Caki2 (cell line): ENCODE data around the gene NOS1AP. TPM values are rescaled to one million over a fixed set of nuclear protein-coding genes. Genes with fewer than 3 reads are reported as not detected.
A peak's percentile ranks its signal among the peaks of the same experiment; 100 is the strongest.
"Not testable (repeated sequence)": the region's sequence is repeated elsewhere in the genome, so short reads cannot be mapped to it uniquely, and the experiment has no call there.

ENCODE experiments used
- DNase-seq: peaks from one replicate; pipeline ENCODE4 v3.0.0-alpha.2; 2015; ENCODE audit warnings: low read depth
- in situ Hi-C: cut with HindIII; loops from 2 replicates; pipeline ENCODE4 v1.10.0; 2016; ENCODE audit warnings: low sequenced_read_pairs, low pct_unique_long_range_greater_than_20kb, mixed read lengths
- total RNA-seq: library from RNA; depleted of rRNA; stranded (reverse); fragments of >200 nt; shearing (Covaris generic); gene quantifications from 2 replicates; pipeline ENCODE4 v1.2.3, GENCODE V29; 2014; ENCODE audit warnings: low replicate concordance

The NOS1AP gene
- total RNA-seq, 1 experiment from 2014 or later: not detected

DNA sequence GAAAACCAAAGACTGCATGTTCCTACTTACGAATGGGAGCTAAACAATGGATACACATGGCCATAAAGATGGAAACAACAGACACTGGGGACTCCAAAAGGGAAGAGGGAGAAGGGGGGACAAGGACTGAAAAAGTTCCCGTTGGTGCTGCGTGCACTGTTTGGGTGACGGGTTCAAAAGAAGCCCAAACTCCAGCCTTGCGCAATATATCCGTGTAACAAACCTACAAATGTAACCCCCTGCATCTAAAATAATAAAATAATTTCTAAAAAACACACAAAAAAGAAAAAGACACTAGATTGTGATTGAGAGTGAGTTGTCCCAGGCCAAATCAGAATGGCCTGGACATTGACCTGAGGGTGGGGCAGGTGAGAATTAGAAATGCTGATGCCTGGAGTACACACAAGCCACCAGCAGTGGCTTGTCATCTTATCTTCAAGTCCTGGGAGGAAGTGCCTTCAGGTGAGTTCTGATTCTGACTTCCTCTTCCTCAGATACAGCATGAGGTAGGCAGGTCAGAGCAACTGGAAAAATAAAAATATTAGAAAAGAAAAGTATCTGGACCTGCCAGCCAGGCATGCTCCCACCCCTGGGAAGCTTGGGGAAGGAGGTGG lies 252.4 kb downstream of the NOS1AP start:
- no peak for DNase-seq
- in situ Hi-C loops: no loop called here

DNA sequence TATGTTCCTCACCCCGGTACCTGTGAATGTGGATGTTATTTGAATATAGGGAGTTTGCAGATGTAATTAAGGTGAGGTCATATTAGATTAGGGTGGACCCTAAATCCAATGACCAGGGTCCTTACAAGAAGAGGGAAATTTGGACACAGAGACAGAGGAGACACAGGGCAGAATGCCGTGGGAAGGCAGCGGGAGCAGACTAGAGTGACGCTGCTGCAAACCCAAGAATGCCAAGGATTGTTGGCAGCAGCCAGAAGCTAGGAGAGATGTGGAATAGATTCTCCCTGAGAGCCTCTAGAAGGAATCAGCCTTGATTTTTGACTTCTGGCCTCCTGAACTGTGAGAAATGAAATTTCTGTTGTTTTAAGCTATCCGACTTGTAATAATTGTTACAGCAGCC lies 253.5 kb downstream of the NOS1AP start:
- in situ Hi-C loops: no loop called here
- no peak for DNase-seq

DNA sequence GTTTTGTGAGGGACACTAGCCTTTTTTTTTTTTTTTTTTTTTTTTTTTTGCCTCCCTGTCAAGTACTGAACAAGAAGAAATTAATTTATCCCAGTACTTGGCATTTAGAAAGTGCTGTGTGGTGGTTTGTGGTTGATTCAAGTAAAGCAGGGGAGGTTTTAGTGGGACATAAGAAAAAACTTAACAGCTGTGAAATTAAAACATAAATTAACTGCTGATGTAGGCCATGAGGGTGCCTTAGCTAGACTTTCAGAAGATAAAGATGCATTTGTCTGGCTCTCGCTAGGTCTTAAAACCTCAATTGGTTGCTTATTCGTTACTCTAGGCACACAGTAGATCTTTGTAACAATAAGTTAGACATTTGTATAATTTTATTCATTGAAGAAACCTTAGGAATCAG lies 254.9 kb downstream of the NOS1AP start:
- DNase-seq: no peak
- in situ Hi-C loops: no loop called here

DNA sequence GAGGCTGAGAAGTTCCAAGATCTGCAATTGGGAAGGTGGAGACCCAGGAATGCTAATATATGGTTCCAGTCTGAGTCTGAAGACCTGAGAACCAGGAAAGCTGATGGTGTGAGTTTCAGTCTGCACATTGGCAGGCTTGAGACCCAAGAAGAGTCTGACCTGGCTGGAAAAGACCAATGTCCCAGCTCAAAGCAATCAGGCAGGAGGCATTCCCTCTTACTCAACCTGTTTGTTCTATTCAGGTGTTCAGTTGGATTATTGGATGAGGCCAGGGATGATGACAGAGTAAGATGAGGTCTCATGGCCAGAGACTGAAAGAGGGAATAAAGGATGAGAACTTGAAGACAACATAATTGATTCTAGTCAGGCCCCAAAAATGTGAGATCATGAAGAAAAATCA lies 257.1 kb downstream of the NOS1AP start:
- DNase-seq: no peak
- in situ Hi-C loops: no loop called here

DNA sequence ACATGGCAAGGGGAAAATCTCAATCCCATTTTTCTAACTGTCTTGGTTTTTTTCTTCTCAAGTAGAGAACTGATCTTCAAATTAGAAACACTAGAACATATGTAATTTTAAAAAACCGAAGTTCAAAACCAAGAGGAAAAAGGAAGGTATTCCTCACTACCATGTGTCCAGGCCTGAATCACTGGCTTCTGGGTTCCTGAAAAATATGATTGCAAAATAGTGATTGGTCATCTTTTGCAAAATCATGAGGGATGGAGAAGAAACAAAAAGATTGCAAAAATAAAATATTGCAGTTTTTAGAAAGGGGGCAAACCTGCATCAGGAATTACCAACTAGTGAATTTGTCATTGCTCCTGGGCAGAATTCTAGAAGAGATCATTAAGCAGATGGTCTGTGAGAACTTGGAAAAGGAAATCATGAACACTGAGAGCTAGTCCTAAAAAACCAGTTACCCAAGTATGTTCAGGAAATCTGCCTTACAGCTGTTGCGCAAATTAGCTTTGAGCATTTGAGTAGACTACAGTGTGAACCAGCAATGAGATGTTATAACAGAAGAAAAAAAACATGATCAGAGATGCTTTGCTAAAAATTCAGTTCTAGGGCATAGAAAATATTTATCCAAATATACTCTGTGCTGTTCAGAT lies 257.8 kb downstream of the NOS1AP start:
- in situ Hi-C loops: no loop called here
- DNase-seq: no peak

DNA sequence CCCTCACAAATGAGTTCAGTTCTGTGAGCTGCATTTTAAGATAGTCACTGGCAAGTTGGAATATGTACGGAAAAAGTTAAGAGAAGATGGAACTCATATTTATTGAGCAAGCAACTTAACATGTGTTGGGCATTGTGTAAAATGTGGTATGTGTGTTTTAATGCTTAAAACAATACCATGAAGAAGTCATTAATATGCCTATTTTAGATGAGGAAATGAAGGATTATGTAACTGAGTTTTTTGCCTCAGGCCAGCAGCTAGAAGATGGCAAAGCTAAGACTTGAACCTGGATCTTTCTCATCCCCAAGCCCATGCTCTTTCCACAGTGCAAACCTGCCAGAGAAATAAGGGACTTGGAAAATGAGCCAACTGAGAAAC lies 258.3 kb downstream of the NOS1AP start:
- in situ Hi-C loops: no loop called here
- DNase-seq: no peak

DNA sequence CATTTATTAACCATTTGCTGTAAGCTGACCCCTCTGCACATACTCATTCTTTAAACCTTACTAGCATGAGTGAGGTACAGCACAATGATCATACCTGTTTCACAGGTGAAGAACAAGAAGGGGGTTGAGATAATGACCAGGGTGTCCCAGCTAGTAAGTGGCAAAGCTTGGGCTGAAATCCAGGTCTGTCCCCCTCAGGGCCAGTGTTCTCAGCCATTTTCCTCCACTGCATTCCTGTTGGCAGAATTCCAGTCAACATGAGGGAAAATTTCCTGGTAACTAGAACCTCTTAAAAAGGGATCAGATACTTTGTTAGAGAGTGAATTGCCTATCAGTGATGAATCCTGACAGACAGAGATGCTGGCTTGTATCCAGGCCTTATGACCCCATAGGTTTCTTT lies 259.0 kb downstream of the NOS1AP start:
- DNase-seq: no peak
- in situ Hi-C loops: no loop called here

DNA sequence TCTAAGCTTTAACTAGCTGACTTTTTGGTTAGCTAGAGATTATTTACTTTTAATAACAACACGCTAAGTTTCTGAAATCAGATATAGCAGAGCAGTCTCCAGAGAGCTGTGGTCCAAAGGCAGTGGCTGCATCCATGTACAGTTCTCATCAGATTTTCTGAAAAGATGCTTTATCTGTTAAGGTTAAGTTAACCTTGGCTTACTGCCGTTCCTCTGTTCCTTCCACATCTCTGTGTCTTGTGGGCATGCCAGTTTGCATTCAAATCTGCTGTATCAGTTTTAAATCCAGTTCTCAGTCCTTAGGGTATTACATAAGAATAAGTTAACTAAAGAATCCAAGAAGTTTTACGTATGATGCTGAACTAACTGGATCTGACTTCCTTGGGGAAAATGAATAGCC lies 260.3 kb downstream of the NOS1AP start:
- in situ Hi-C loops: no loop called here
- DNase-seq: no peak

DNA sequence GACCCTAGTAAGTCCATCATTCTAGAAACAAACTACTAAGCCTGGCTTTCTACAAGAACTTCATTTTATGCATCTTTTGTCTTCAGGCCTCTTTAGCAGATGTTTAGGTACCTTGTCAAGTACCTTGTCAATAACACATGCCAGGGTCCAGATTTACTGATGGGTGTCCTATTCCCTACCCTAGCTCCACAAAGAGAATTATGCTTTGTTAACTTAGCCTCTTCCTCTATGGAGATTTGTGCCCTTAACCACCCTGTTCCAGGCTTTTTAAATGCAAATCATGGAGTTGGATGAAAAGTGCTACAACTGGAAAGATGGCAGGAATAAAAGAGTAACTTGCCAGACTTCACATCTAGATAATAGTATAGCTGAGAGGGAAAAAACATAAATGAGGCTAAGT lies 264.5 kb downstream of the NOS1AP start:
- in situ Hi-C loops: no loop called here
- DNase-seq: no peak

DNA sequence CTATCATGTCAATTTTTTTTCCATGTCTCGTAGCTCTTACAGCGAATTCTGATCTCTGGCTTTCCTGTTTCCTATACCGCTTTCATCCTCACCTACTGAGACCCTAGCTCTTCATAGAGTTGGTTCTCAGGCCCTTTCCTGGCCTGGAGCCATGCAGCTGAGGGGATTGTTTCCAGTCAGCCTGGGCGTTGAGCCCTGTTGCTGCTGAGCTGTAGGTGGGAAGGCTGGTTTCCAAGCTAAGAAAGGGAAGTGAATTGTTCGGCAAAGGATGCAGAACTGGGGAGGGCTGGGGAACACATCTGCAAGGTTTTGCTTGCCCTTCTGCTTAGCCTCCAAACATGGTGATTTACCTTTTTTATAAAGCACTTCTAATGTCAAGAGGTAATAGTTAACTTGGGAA lies 265.6 kb downstream of the NOS1AP start:
- no peak for DNase-seq
- in situ Hi-C loops: no loop called here

DNA sequence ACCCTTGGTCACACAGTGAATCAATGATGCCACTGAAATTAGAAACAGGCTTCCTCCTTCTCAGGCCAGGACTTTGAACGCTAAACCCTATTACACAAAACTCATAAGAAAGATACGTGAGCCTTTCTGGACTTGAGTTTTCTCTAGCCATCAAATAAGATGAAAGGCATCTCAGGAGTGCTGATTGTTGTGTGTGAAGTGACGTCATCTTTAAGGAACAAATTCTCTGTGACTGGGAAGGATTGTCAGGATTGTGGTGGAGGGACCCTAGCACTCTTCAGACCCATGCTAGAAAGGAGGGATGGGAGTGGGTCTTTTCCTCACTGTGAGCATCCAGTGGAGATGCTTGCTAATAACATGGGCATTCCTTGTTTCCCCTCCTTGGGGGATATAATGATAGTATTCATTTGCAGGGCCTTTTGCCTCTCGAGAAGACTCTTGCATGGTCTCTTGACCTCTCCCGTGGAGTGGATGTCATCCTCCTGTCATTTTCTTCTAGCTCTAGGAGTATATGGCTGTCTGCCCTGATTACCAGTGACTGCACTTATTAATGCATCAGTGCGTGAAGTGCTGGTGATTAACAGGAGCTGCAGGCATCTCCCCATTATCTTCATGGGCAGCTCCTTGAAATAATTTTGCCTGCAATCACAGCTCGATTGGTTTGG lies 267.3 kb downstream of the NOS1AP start:
- DNase-seq: no peak
- in situ Hi-C loops: no loop called here

DNA sequence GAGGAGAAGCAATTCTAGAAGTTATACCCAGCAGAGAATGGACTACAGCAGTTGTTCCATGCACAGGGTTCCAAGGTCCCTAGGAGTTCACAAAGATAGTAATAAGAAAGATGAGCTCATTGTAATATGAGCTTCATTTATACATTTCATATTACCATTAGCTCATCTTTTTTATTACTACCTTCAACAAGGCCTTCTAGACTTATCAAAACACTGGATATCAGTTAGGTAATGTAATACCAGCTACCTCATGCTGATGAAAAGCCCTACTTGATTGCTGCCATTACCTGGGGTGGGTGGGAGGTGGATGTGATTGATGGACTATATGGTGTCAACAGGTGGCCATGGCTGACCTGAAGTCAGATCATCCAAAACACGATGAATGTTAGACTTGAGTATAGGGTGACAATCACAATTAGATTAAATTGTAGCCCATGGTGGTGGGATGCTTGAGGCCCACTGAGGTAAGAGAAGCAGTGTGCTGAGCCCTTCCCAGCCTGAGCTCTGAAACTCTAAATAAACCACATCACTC lies 273.0 kb downstream of the NOS1AP start:
- no peak for DNase-seq
- in situ Hi-C loops: no loop called here

DNA sequence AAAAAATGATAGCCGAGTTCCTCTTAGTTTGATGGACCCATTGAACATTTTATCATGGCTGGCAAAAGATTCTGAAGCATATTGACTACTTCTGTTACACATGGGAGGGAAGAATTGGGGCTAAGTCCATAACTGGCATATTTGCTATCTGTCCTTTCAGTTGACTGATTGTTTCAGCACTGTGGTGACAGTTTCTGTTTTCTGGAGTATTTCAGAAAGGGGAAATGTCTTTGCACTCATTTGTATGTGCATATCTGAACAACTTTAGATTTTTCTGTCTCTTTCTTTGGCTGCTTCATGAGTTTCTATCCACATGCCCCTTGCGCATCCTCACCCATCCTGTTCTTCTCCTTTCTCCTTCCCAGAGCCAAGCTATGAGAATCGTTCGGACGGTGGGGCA lies 274.0 kb downstream of the NOS1AP start:
- in situ Hi-C loops: no loop called here
- no peak for DNase-seq

DNA sequence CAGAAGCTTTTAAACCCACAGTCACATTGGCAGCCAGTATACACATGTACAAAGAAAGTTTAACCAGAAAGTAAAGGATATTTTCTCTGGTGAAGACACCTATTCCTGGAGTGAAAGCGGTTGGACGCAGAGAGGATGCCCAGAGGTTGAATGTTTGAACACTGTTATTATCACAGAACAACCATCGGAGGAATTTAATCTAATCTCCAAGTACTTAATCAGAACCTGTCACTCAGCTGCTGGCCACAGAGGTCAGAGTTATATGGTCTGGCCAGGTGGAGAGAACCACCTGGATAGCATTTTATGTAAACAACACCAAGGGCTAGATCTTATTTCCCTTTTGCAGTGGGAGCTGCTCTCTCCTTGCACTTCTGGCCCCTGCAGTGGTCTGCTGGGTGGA lies 277.8 kb downstream of the NOS1AP start:
- no peak for DNase-seq
- in situ Hi-C loops: no loop called here

DNA sequence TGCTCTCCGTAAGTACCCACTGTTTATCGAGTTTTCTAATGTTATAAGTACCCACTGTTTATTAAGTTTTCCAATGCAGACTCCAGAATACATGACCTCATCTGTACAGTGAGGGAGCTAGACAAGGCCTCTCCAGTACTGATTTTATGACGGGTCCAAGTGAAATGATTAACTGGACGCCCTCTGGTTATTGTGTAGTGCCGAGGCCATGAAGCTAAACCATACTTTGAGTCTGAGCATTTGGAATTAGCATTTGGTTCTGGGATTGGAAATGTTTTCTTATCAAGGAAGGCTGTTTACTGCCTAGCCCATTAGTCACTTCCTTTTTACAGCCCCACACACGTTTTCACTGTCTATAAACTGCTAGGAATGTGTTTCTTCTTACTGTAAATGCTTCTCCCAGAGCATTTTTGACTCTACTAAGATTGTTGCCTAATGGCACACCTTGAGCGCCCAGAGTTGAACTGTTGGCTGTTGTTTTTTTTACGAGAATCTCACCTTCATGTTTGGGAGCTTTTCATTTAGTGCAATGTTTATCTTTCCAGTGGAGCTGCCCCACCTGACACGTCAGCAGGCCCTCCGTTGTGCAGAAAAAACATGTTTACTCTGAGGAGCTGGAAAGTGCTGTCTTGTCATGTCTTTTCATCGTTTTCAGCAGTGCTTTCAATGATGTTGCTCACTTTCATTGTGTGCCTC lies 280.3 kb downstream of the NOS1AP start:
- in situ Hi-C loops: no loop called here
- peak; percentile 82 for DNase-seq

DNA sequence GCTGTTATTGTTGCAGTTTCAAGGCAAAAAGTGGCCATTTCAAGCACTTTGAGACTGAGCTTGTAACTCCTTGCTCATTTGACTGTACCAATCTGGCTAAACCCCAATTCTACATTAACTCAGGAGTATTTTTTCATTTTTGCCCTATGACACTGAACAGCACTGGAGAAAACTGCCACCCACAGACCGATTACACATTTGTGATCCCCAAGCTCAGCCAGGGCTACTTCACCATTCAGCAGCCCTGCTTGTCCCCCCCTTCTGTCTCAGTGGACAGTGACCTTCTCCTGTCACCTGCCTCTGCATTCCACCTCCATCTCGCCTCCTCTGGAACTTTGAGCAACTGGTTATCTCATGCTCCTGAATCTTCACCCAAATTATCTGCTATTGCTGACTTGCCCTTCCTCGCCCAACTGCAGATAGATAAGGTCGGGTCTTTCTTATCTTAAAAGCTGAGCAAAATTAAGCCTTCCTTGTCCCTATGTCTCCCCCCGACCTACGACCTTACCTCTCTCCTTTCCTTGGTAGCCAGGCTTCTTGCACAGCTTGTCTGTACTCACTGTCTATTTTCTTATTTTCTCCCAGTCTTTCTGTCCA lies 281.9 kb downstream of the NOS1AP start:
- in situ Hi-C loops: no loop called here
- DNase-seq: no peak

DNA sequence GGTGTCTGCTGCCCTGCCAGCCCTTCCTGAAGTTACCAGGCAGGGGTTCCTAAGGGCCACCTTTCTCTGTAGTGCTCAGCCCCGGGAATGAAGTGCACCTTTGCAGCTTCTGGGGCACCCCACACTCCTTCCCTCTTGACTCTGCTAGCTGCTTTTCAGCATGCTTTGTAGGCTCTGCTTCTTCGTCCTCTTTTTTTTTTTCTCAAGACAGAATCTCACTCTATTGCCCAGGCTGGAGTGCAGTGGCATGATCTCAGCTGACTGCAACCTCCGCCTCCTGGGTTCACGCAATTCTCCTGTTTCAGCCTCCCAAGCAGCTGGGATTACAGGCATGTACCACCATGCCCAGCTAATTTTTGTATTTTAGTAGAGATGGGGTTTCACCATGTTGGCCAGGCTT lies 282.4 kb downstream of the NOS1AP start:
- in situ Hi-C loops: not testable (repeated sequence)

DNA sequence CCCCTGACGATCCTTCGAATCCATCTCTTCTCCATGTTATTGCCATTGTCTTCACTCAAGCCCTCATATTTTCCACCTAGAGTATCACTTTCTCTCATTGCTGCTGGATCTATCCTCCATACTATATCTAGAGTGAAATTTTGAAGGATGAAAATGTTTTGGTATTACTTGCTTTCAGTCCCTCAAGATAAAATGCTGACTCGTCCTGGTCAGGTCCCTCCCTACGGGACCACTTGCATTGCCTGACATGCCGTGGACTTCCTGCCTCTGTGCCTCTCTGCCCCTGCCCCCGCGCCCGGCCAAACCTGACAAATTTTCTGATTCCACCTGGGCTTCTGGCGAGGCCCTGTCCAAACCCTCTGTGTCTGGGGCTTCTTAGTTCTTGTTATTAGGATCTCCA lies 283.6 kb downstream of the NOS1AP start:
- DNase-seq: no peak
- in situ Hi-C loops: no loop called here

More for the DNA sequence above, 282.4 kb downstream of the NOS1AP start:
- DNase-seq: not testable (repeated sequence)

DNA sequence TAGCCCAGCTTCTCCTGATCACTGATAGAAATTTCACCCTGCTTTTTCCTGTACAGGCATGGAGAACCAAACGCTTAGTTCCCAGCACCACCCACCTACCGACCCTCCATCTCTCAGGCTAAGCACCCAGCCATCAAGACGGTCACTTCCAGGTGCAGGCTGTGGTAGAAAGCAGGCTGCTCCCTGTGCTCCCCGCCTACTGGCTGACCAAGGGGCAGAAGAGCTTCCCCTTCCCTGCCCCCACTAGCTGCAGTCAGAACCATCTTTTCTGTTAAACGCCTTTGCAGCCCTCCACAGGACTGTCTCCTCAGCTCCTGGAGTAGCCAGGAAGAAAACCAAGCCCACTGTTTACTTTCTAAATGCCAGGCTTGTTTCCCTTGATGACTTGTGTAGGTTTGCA lies 284.2 kb downstream of the NOS1AP start:
- in situ Hi-C loops: no loop called here
- DNase-seq: no peak
